ENCODE results near the gene KRT31. TPM values are rescaled to one million over a fixed set of nuclear protein-coding genes. Genes with fewer than 3 reads are reported as not detected.

The KRT31 gene
- total and polyA plus RNA-seq, 2 of the 8 experiments (the other 6 are each of a cell fraction or from before 2014, with no cell fraction given) = not detected

DNA sequence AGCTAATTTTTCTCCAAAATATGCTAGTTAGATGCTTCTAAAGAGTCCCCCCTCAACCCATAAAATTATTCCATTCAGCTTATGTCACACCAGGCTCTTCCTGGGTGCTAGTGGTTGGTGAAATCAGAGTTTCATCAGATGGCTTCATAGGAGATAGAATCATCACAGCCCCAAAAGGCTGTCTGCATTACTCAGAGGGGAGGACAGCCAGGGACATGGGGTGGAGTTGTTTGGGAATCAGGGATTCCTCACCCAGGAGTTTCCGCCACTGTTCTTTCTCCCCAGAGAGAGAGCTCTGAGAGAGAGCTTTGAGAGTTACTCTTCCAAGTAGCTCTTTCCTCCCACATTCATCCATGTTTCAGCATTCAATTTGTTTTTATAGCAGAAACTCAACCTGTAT lies 15.0 kb downstream of the KRT31 start:
- Histone ChIP-seq H3K56ac (replicated peaks; ENCODE audit: insufficient read length, low read depth, low read length) (no peak overlapping the region), H3K18ac (ENCODE audit: extremely low read depth, low read length) (no peak overlapping the region), H2BK12ac (ENCODE audit: low read depth, low read length) (no peak overlapping the region), H3K27ac (ENCODE audit: low read depth, low read length) (no peak overlapping the region), H3K23ac (ENCODE audit: insufficient read length) (no peak overlapping the region), H2BK120ac (replicated peaks; ENCODE audit: low read depth, low read length) (no peak overlapping the region), H3K9ac (replicated peaks in 1 of 4; ENCODE audit: extremely low read depth in 1 of 4, low read depth in 3 of 4, low read length in 3 of 4) (no peak overlapping the region), H3K79me2 (ENCODE audit: control insufficient read depth in 1 of 2, insufficient read depth in 2 of 2, low read length in 2 of 2) (no peaks in the 10 kb centered on the region), H2BK15ac (ENCODE audit: low read length) (no peak overlapping the region), H3K4ac (replicated peaks; ENCODE audit: insufficient read length, low read depth, low read length) (no peak overlapping the region), H3K23me2 (ENCODE audit: low read depth, low read length) (no peaks in the 10 kb centered on the region; the same call in 1 of the 2 replicates), H3K9me3 (ENCODE audit: insufficient read depth in 2 of 2, low read depth in 1 of 2, low read length in 1 of 2) (no peaks in the 10 kb centered on the region; a peak in 1 of 4 replicates), H2BK5ac (ENCODE audit: low read depth, low read length) (no peak overlapping the region), H4K20me1 (replicated peaks in 1 of 2; ENCODE audit: control insufficient read depth in 1 of 2, insufficient read depth in 2 of 2, low read length in 2 of 2) (no peaks in the 10 kb centered on the region), H2BK20ac (ENCODE audit: low read length) (no peak overlapping the region), H3K4me2 (ENCODE audit: insufficient read depth in 1 of 2, low read depth in 2 of 2, low read length in 2 of 2) (no peak overlapping the region), H2AK5ac (ENCODE audit: low read depth, low read length) (no peak overlapping the region), H2AFZ (ENCODE audit: low read length) (no peak overlapping the region), H3K79me1 (ENCODE audit: low read depth, low read length) (no peaks in the 10 kb centered on the region), H3K27me3 (replicated peaks in 1 of 4; ENCODE audit: control insufficient read depth in 3 of 4, extremely low read depth in 1 of 4, insufficient read depth in 3 of 4, low read length in 3 of 4) (no peaks in the 10 kb centered on the region), H4K5ac (ENCODE audit: insufficient read length, low read depth, low read length) (no peak overlapping the region), H4K8ac (ENCODE audit: extremely low read depth, insufficient read depth, low read length) (no peak overlapping the region), H3K14ac (ENCODE audit: insufficient read length) (no peak overlapping the region), H3K4me3 (ENCODE audit: extremely low read depth in 1 of 4, insufficient read depth in 2 of 4, low read depth in 3 of 4, low read length in 4 of 4) (no peak overlapping the region), H4K91ac (replicated peaks; ENCODE audit: insufficient read length, low read length) (no peak overlapping the region), H3K4me1 (replicated peaks in 1 of 4; ENCODE audit: control insufficient read depth in 3 of 4, insufficient read depth in 4 of 4, low read length in 3 of 4) (no peaks in the 10 kb centered on the region), H3K36me3 (ENCODE audit: control insufficient read depth in 2 of 4, insufficient read depth in 4 of 4, low read length in 3 of 4) (no peaks in the 10 kb centered on the region)
- TF ChIP-seq ASH2L (IDR thresholded peaks at IDR 0.05; ENCODE audit: low read length) (no peak), CHD1 (IDR thresholded peaks at IDR 0.05; ENCODE audit: low read depth, low read length) (no peak), EZH2 (IDR thresholded peaks at IDR 0.05; ENCODE audit: low read depth, low read length, severe bottlenecking) (no peak), SUZ12 (IDR thresholded peaks at IDR 0.05; ENCODE audit: low read length) (no peak)
- WGBS, 2 experiments (ENCODE audit: extremely low coverage in 1 of 2, insufficient coverage in 1 of 2, insufficient read length in 1 of 2, insufficient replicate concordance in 2 of 2, low coverage in 1 of 2, low lambda C conversion rate in 2 of 2, missing lambda C conversion rate in 1 of 2) = 91% methylated on average over 1 of the region's 1 CpG; no CpG with 5 or more reads in 1 of the 2 experiments
- ChIA-PET POLR2A (ENCODE audit: partially characterized antibody) (no interaction called here), CTCF (ENCODE audit: partially characterized antibody) (interaction anchor here (0.8 to 1.7 kb wide), 4 partner anchors 10 to 280 kb away, joined by 4 read pairs; no protein-coding TSS in a partner anchor)
- no peak for DNase-seq (ENCODE audit: low read depth in 1 of 2, low spot score in 2 of 2)
- FAIRE-seq = no peak
